Vagina (tissue), 2 donors: ENCODE measurements around the gene AP1B1. TPM values are rescaled to one million over a fixed set of nuclear protein-coding genes. Genes with fewer than 3 reads are reported as not detected.

ENCODE experiments used
- DNase-seq, 2 donors: peaks; one replicate each; pipeline ENCODE4 v3.0.0-alpha.2; 2017; ENCODE audit errors: extremely low spot score in 2 of 2
- H3K27ac ChIP-seq: fragments of 200-600 bp; sonication (generic); one replicate; pipeline ENCODE4 v1.5.1; 2019
- H3K27me3 ChIP-seq: fragments of 200-600 bp; sonication (generic); one replicate; pipeline ENCODE4 v1.5.1; 2019
- H3K36me3 ChIP-seq, 2 donors: fragments of 200-600 bp; sonication (generic); one replicate each; pipeline ENCODE4 v1.5.1; 2017 to 2019
- H3K4me1 ChIP-seq: fragments of 200-600 bp; sonication (generic); one replicate; pipeline ENCODE4 v1.5.1; 2019
- H3K4me3 ChIP-seq, 2 donors: fragments of 200-600 bp; sonication (generic); 1 replicate in 1 of 2; 2 replicates in 1 of 2; pipeline ENCODE4 v1.5.1; 2016 to 2019
- H3K9me3 ChIP-seq: fragments of 200-600 bp; sonication (generic); one replicate; pipeline ENCODE4 v1.5.1; 2019
- CTCF ChIP-seq, 3 experiments: fragments of 450-650 bp in 2 of 3; fragments of 200-600 bp in 1 of 3; sonication (generic) in 1 of 3; IDR thresholded peaks; one replicate each; pipeline ENCODE4 v1.5.1; 2017 to 2019; ENCODE audit warnings: antibody characterized with exemption in 3 of 3, mild to moderate bottlenecking in 2 of 3, moderate library complexity in 2 of 3
- POLR2A ChIP-seq, 2 donors: fragments of 450-650 bp; IDR thresholded peaks; one replicate each; pipeline ENCODE4 v1.6.1; 2017; ENCODE audit warnings: antibody characterized with exemption in 2 of 2, mild to moderate bottlenecking in 2 of 2, moderate library complexity in 2 of 2
- POLR2AphosphoS5 ChIP-seq, 2 donors: sonication (generic); formaldehyde crosslinking; IDR thresholded peaks; one replicate each; pipeline ENCODE4 v1.9.0; 2017; ENCODE audit warnings: antibody characterized with exemption in 2 of 2, mild to moderate bottlenecking in 2 of 2, low read depth in 1 of 2; ENCODE audit not compliant: insufficient read depth in 1 of 2
- intact Hi-C: fragments of 100-400 bp; cut with DNase I; formaldehyde crosslinking; loops from one replicate; pipeline ENCODE4 v1.15.1; 2023
- microRNA-seq: library from miRNA; unstranded; fragments of <30 nt; microRNA quantifications from one replicate; pipeline ENCODE4, GENCODE V29; 2017; ENCODE audit warnings: borderline number of aligned reads, borderline replicate concordance
- small RNA-seq: library from RNA; depleted of rRNA; stranded (forward); fragments of <200 nt; gene quantifications from one replicate; pipeline ENCODE3, GENCODE V24; 2016
- total RNA-seq: library from RNA; depleted of rRNA; stranded (reverse); fragments of >200 nt; gene quantifications from one replicate; pipeline ENCODE4 v1.2.3, GENCODE V29; 2016

AP1B1 gene
- total RNA-seq, 1 donor from 2014 or later = 60.9 TPM

GRCh38 chr22:29288837-29289236 lies 99.5 kb downstream of the AP1B1 start:
- TF ChIP-seq POLR2AphosphoS5 (IDR thresholded peaks at IDR 0.05; ENCODE audit: insufficient read depth in 1 of 2, low read depth in 1 of 2) (no peak), POLR2A (IDR thresholded peaks at IDR 0.05) (no peak), CTCF (IDR thresholded peaks at IDR 0.05) (no peak)
- no peak for DNase-seq
- no peaks in the 10 kb centered on the region for H3K27me3 ChIP-seq
- H3K4me1 ChIP-seq = no peaks in the 10 kb centered on the region
- intact Hi-C loops = no loop called here
- peaks cover 0 to 94% of the 10 kb centered on the region in 2 donors for H3K36me3 ChIP-seq
- no peak overlapping the region for H3K27ac ChIP-seq
- no peaks in the 10 kb centered on the region for H3K9me3 ChIP-seq
- H3K4me3 ChIP-seq = no peak overlapping the region

- H3K4me1 ChIP-seq = peaks cover 6% of the 10 kb centered on the region
- H3K4me3 ChIP-seq = no peak overlapping the region
- no peaks in the 10 kb centered on the region for H3K9me3 ChIP-seq
- H3K27me3 ChIP-seq = no peaks in the 10 kb centered on the region
- intact Hi-C loops = no loop called here
- H3K27ac ChIP-seq = no peak overlapping the region
- H3K36me3 ChIP-seq = peaks cover 0 to 97% of the 10 kb centered on the region in 2 donors
- no peak for DNase-seq
- TF ChIP-seq CTCF (IDR thresholded peaks at IDR 0.05) (no peak), POLR2A (IDR thresholded peaks at IDR 0.05) (no peak), POLR2AphosphoS5 (IDR thresholded peaks at IDR 0.05; ENCODE audit: insufficient read depth in 1 of 2, low read depth in 1 of 2) (no peak)
Measured at GRCh38 chr22:29284196-29284595, 104.2 kb downstream of the AP1B1 start.

GRCh38 chr22:29277927-29278326 lies 110.4 kb downstream of the AP1B1 start:
- H3K4me1 ChIP-seq = peaks cover 58% of the 10 kb centered on the region
- peaks cover 0 to 89% of the 10 kb centered on the region in 2 donors for H3K36me3 ChIP-seq
- H3K9me3 ChIP-seq = no peaks in the 10 kb centered on the region
- no peak for DNase-seq
- intact Hi-C loops = no loop called here
- TF ChIP-seq POLR2A (IDR thresholded peaks at IDR 0.05) = no peak
- no peak for TF ChIP-seq CTCF (IDR thresholded peaks at IDR 0.05)
- TF ChIP-seq POLR2AphosphoS5 (IDR thresholded peaks at IDR 0.05; ENCODE audit: insufficient read depth in 1 of 2, low read depth in 1 of 2) = no peak
- no peak overlapping the region for H3K27ac ChIP-seq
- H3K27me3 ChIP-seq = no peaks in the 10 kb centered on the region
- H3K4me3 ChIP-seq = no peak overlapping the region

Small RNA genes within 50 kb of the gene (microRNA-seq; reads per million reads assigned to microRNA genes)
- 11.0 reads per million, percentile 23 among the genes with 10 or more reads in this experiment for gene MIR3653

Small RNA genes within 50 kb of the gene (small RNA-seq; reads per million reads assigned to genes)
- gene AC000041.1 (not detected), gene MIR3653 (not detected)

Other genes starting within 250 kb of the AP1B1 start
- gene EMID1, start 182.7 kb downstream of the AP1B1 start, total RNA-seq = 2.5 TPM
- 29.7 TPM for gene RHBDD3, start 120.6 kb downstream of the AP1B1 start, total RNA-seq
- 164 TPM for gene EWSR1, start 120.3 kb downstream of the AP1B1 start, total RNA-seq
- gene GAS2L1, start 81.9 kb downstream of the AP1B1 start, total RNA-seq = 17.4 TPM
- not detected for gene RASL10A, start 72.9 kb downstream of the AP1B1 start, total RNA-seq
- gene RFPL1, start 50.0 kb upstream of the AP1B1 start, total RNA-seq = not detected
- 4.2 TPM for gene NEFH, start 91.6 kb upstream of the AP1B1 start, total RNA-seq
- gene THOC5, start 165.2 kb upstream of the AP1B1 start, total RNA-seq = 32.2 TPM
- 27.5 TPM for gene NIPSNAP1, start 192.5 kb upstream of the AP1B1 start, total RNA-seq
- 15.7 TPM for gene NF2, start 215.1 kb upstream of the AP1B1 start, total RNA-seq